H1 (cell line): Measurements from ENCODE around the gene CEP85L. TPM values are rescaled to one million over a fixed set of nuclear protein-coding genes. Genes with fewer than 3 reads are reported as not detected.

Source experiments
- CTBP2 ChIP-seq: IDR thresholded peaks from 2 replicates; pipeline ENCODE4 v1.7.0; 2011; ENCODE audit warnings: borderline replicate concordance, mild to moderate bottlenecking, moderate library complexity, mixed read lengths, low read length; ENCODE audit not compliant: insufficient read depth, insufficient read length
- EGR1 ChIP-seq: IDR thresholded peaks from 2 replicates; pipeline ENCODE4 v1.6.1; 2011; ENCODE audit warnings: low read depth, low read length, borderline replicate concordance
- EZH2 ChIP-seq: fragments of 200-600 bp; sonication (generic); IDR thresholded peaks from 2 replicates; pipeline ENCODE4 v1.7.1; 2012; ENCODE audit warnings: low read depth, mild to moderate bottlenecking, moderate library complexity, low read length, inconsistent platforms; ENCODE audit not compliant: severe bottlenecking
- SAP30 ChIP-seq: fragments of 300-600 bp; sonication (generic); IDR thresholded peaks from 2 replicates; pipeline ENCODE4 v1.7.1; 2012; ENCODE audit warnings: low read length, moderate library complexity, mild to moderate bottlenecking, inconsistent platforms; ENCODE audit not compliant: insufficient read depth, insufficient replicate concordance
- SIN3A ChIP-seq, 2 experiments: IDR thresholded peaks in 1 of 2; conservative IDR thresholded peaks in 1 of 2; 2 replicates each; pipeline ENCODE4 v1.6.1; 2011 to 2012; ENCODE audit warnings: low read length in 2 of 2, improper control_type of control experiment in 1 of 2, low read depth in 1 of 2, mild to moderate bottlenecking in 1 of 2
- TEAD4 ChIP-seq: IDR thresholded peaks from 2 replicates; pipeline ENCODE4 v1.6.1; 2012; ENCODE audit warnings: low read depth, low read length, inconsistent platforms, mixed read lengths
- polyA plus RNA-seq, 7 experiments: library from polyadenylated mRNA; depleted of rRNA in 3 of 7; stranded (reverse) in 5 of 7; unstranded in 2 of 7; fragments of >200 nt in 5 of 7; fragments of 200-250 nt in 2 of 7; gene quantifications; 1 replicate in 5 of 7; 2 replicates in 1 of 7; 4 replicates in 1 of 7; pipeline versions ENCODE4 v1.2.1 to v1.2.3, GENCODE V29; 2011 to 2013; ENCODE audit warnings: missing spikeins in 2 of 7, mixed read lengths in 2 of 7
- total RNA-seq: library from RNA; stranded (reverse); fragmentation: NEBNext Ultra II Directional; extraction: Animal tissue kit (Norgen Biotek cat#: 25700); gene quantifications from 2 replicates; pipeline ENCODE4 v1.2.1, GENCODE V29; 2021

Gene CEP85L
- total and polyA plus RNA-seq, 2 of the 8 experiments (the other 6 are each of a cell fraction or from before 2014, with no cell fraction given) = 3.2 to 27.6 TPM

DNA sequence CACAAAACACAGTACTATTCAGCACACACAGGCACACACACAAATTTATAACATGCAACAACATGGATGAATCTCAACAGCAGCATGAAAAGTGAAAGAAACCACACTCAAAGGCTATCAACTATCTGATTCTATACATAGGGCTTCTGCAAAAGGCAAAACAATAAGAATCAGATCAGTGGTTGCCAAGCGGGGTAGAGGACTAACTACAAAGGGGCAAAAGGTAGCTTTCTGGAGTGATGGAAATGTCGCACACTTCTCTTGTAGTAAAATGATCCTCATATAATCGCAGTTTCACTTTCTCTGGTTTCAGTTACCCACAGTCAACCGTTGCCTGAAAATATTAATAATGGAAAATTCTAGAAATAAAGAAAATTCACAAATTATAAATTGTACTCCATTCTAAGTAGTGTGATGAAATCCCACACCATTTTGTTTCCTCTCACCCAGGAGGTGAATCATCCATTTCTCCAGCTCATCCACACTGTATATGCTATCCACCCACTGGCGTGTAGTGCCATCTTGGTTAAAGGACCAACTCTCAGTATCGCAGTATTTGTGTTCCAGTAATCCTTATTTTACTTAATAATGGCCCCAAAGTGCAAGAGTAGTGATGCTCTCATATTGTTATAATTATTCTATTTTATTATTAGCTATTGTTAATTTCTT lies 116.1 kb downstream of the CEP85L start (continued):
- TF ChIP-seq EZH2 (no peak), SAP30 (no peak), SIN3A (conservative IDR thresholded peaks at IDR 0.05 in 1 of 2, IDR thresholded peaks at IDR 0.05 in 1 of 2; ENCODE audit: low read depth in 1 of 2, low read length in 2 of 2) (no peak), CTBP2 (no peak), EGR1 (no peak), TEAD4 (no peak)
